Vagina (tissue), 2 donors: ENCODE data around the gene PLEKHH3.

Experiments used
- CTCF ChIP-seq, 3 experiments: fragments of 450-650 bp in 2 of 3; fragments of 200-600 bp in 1 of 3; sonication (generic) in 1 of 3; IDR thresholded peaks; one replicate each; pipeline ENCODE4 v1.5.1; 2017 to 2019; ENCODE audit warnings: antibody characterized with exemption in 3 of 3, mild to moderate bottlenecking in 2 of 3, moderate library complexity in 2 of 3
- POLR2A ChIP-seq, 2 donors: fragments of 450-650 bp; IDR thresholded peaks; one replicate each; pipeline ENCODE4 v1.6.1; 2017; ENCODE audit warnings: antibody characterized with exemption in 2 of 2, mild to moderate bottlenecking in 2 of 2, moderate library complexity in 2 of 2
- POLR2AphosphoS5 ChIP-seq, 2 donors: sonication (generic); formaldehyde crosslinking; IDR thresholded peaks; one replicate each; pipeline ENCODE4 v1.9.0; 2017; ENCODE audit warnings: antibody characterized with exemption in 2 of 2, mild to moderate bottlenecking in 2 of 2, low read depth in 1 of 2; ENCODE audit not compliant: insufficient read depth in 1 of 2

GRCh38 chr17:42655528-42655927 is 21.3 kb downstream of the PLEKHH3 start:
- no peak for TF ChIP-seq POLR2A (IDR thresholded peaks at IDR 0.05)
- TF ChIP-seq CTCF (IDR thresholded peaks at IDR 0.05): no peak
- no peak for TF ChIP-seq POLR2AphosphoS5 (IDR thresholded peaks at IDR 0.05; ENCODE audit: insufficient read depth in 1 of 2, low read depth in 1 of 2)
